ENCODE data around the gene JARID2. TPM values are rescaled to one million over a fixed set of nuclear protein-coding genes. Genes with fewer than 3 reads are reported as not detected.

The JARID2 gene
- total and polyA plus RNA-seq, 2 of the 4 experiments (the other 2 are of a cell fraction), result 9.6 to 12.9 TPM

DNA sequence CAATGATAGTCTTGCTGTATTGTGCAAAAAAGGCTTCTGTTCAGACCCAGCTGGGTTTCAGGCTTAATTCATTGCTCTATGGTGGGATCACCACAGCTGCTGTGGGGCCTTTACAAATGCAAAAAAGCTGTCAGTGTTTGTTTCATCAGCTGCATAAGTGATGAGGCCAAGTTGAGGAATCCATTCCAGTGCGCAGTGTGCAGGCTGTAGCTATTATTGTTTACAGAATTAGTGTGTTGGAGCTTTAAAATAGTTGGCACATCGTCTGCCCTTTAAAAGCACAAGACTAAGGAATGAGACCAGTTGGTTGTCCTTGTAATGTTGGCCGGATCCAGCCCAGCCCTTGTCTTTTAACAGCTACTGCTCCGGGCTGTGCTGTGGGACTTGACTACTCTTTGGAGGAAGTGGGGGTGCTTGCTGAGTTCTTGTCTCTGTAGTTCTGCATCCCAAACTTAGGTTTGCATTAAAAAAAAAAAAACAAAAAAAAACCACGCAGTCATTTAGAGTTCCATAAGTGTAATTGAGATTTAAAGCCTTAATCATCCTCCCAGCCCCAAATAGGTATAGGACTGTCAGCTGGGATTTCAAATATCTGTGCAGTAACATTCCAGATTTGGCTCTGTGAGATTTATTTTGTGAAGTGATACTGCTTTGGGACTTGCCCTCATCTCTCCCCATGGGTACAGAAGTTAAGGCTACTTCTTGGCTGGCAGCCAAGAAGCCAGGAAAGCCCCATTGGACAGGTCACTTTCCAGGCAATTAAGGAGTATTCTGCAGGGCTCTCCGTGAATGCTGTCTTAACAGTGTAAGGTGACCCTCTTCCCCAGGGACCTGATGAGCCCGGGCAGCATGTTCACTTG lies 19.3 kb downstream of the JARID2 start:
- POLR2A ChIA-PET (ENCODE audit: unreplicated experiment), result interaction anchor here (0.6 kb wide), 1 partner anchor 360 kb away, joined by 5 read pairs; no protein-coding TSS in a partner anchor
- TF ChIP-seq, protein P1, sequence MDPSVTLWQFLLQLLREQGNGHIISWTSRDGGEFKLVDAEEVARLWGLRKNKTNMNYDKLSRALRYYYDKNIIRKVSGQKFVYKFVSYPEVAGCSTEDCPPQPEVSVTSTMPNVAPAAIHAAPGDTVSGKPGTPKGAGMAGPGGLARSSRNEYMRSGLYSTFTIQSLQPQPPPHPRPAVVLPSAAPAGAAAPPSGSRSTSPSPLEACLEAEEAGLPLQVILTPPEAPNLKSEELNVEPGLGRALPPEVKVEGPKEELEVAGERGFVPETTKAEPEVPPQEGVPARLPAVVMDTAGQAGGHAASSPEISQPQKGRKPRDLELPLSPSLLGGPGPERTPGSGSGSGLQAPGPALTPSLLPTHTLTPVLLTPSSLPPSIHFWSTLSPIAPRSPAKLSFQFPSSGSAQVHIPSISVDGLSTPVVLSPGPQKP (IDR thresholded peaks at IDR 0.05; ENCODE audit: borderline replicate concordance, low read depth, low read length), result no peak
- TF ChIP-seq FOS (IDR thresholded peaks at IDR 0.05; ENCODE audit: low read depth, low read length), result no peak
- no peak for TF ChIP-seq RAD21 (IDR thresholded peaks at IDR 0.05; ENCODE audit: low read length)
- TF ChIP-seq RFX5 (IDR thresholded peaks at IDR 0.05; ENCODE audit: low read depth, low read length), result no peak
- TF ChIP-seq MAFK (IDR thresholded peaks at IDR 0.05; ENCODE audit: low read depth, low read length), result no peak
- TF ChIP-seq MXI1 (IDR thresholded peaks at IDR 0.05; ENCODE audit: borderline replicate concordance, low read depth, low read length), result no peak
- no peak for TF ChIP-seq CHD1 (IDR thresholded peaks at IDR 0.05; ENCODE audit: low read depth, low read length)
- TF ChIP-seq, protein P2, sequence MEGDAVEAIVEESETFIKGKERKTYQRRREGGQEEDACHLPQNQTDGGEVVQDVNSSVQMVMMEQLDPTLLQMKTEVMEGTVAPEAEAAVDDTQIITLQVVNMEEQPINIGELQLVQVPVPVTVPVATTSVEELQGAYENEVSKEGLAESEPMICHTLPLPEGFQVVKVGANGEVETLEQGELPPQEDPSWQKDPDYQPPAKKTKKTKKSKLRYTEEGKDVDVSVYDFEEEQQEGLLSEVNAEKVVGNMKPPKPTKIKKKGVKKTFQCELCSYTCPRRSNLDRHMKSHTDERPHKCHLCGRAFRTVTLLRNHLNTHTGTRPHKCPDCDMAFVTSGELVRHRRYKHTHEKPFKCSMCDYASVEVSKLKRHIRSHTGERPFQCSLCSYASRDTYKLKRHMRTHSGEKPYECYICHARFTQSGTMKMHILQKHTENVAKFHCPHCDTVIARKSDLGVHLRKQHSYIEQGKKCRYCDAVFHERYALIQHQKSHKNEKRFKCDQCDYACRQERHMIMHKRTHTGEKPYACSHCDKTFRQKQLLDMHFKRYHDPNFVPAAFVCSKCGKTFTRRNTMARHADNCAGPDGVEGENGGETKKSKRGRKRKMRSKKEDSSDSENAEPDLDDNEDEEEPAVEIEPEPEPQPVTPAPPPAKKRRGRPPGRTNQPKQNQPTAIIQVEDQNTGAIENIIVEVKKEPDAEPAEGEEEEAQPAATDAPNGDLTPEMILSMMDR (conservative IDR thresholded peaks at IDR 0.05; ENCODE audit: low read depth, low read length), result no peak
- TF ChIP-seq CEBPB (IDR thresholded peaks at IDR 0.05; ENCODE audit: low read depth, low read length), result no peak
- TF ChIP-seq MAZ (IDR thresholded peaks at IDR 0.05; ENCODE audit: borderline replicate concordance, low read depth, low read length), result no peak
- TF ChIP-seq SMC3 (IDR thresholded peaks at IDR 0.05; ENCODE audit: low read depth, low read length), result no peak
- TF ChIP-seq, protein P3, sequence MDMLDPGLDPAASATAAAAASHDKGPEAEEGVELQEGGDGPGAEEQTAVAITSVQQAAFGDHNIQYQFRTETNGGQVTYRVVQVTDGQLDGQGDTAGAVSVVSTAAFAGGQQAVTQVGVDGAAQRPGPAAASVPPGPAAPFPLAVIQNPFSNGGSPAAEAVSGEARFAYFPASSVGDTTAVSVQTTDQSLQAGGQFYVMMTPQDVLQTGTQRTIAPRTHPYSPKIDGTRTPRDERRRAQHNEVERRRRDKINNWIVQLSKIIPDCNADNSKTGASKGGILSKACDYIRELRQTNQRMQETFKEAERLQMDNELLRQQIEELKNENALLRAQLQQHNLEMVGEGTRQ (IDR thresholded peaks at IDR 0.05; ENCODE audit: low read depth, low read length), result no peak
- no peak for TF ChIP-seq POLR2A (IDR thresholded peaks at IDR 0.05; ENCODE audit: low read depth, low read length)
- TF ChIP-seq NFE2L2 (IDR thresholded peaks at IDR 0.05; ENCODE audit: low read depth, low read length), result no peak

More for the DNA sequence above, 19.3 kb downstream of the JARID2 start:
- no peak overlapping the region for H4K91ac ChIP-seq (ENCODE audit: insufficient read depth, low read depth, low read length)
- no peak overlapping the region for H3K14ac ChIP-seq (replicated peaks; ENCODE audit: low read depth, low read length)
- H2AK5ac ChIP-seq (ENCODE audit: low read depth, low read length), result 0 out of 2 replicates have a peak overlapping the region, but pooled peaks have one; percentile 5
- no peaks in the 10 kb centered on the region for H3K36me3 ChIP-seq (ENCODE audit: control insufficient read depth, insufficient read depth, low read length)
- intact Hi-C loops (cut with micrococcal nuclease) (no loop called here), in situ Hi-C loops (cut with MboI; ENCODE audit: low sequenced_read_pairs) (loop anchor here (25.0 kb wide), 1 partner anchor 347 kb away; no protein-coding TSS in a partner anchor), dilution Hi-C loops (cut with HindIII; ENCODE audit: low sequenced_read_pairs, unreplicated experiment) (no loop called here)
- H3K27me3 ChIP-seq (ENCODE audit: control insufficient read depth, insufficient read depth, low read length), result no peaks in the 10 kb centered on the region
- CTCF ChIA-PET, result no interaction called here
- H4K5ac ChIP-seq (ENCODE audit: low read depth, low read length), result no peak overlapping the region
- H3K79me1 ChIP-seq (ENCODE audit: low read depth in 1 of 2, low read length in 2 of 2), result peaks cover 33 to 90% of the 10 kb centered on the region in 2 experiments
- H3K9ac ChIP-seq (ENCODE audit: low read depth, low read length), result no peak overlapping the region
- no peak overlapping the region for H2BK20ac ChIP-seq (ENCODE audit: low read depth, low read length)
- no peak overlapping the region for H3K56ac ChIP-seq (ENCODE audit: extremely low read depth, insufficient read depth, low read length)
- no peak overlapping the region for H2AFZ ChIP-seq (replicated peaks; ENCODE audit: low read length, poor library complexity)
- ATAC-seq (ENCODE audit: low read depth) (peak; percentile 55), DNase-seq (peak; percentile 79)
- no peak overlapping the region for H3K27ac ChIP-seq (ENCODE audit: insufficient read depth, low read length)
- 38% methylated on average over 1 of the region's 7 CpGs; no CpG with 5 or more reads in 1 of the 2 experiments for WGBS, 2 experiments (ENCODE audit: extremely low coverage in 2 of 2, insufficient read length in 1 of 2)
- H3K4ac ChIP-seq (ENCODE audit: low read depth, low read length), result 0 out of 2 replicates have a peak overlapping the region, but pooled peaks have one; percentile 4
- H3K18ac ChIP-seq (ENCODE audit: low read depth, low read length), result no peak overlapping the region
- peaks cover 20% of the 10 kb centered on the region for H3K9me1 ChIP-seq (ENCODE audit: insufficient read depth, low read length)
- peaks cover 94% of the 10 kb centered on the region for H4K20me1 ChIP-seq (ENCODE audit: insufficient read depth, low read length)
- no peak overlapping the region for H3K4me3 ChIP-seq (ENCODE audit: insufficient read depth, low read depth, low read length)
- H3K9me3 ChIP-seq (ENCODE audit: control insufficient read depth, insufficient read depth, low read length), result no peaks in the 10 kb centered on the region
- H4K8ac ChIP-seq (ENCODE audit: low read depth in 2 of 2, low read length in 2 of 2), result no peak overlapping the region
- H2AK9ac ChIP-seq (replicated peaks; ENCODE audit: low read depth, low read length, poor library complexity), result no peak overlapping the region
- 0 out of 2 replicates have a peak overlapping the region, but pooled peaks have one; percentile 5 for H3K23ac ChIP-seq (ENCODE audit: low read depth, low read length)
- no peak overlapping the region for H2BK15ac ChIP-seq (ENCODE audit: low read depth, low read length)
- no TSS peak for BruUV-seq (replicated peaks)
- H2BK5ac ChIP-seq (ENCODE audit: low read depth, low read length, poor library complexity, severe bottlenecking), result no peak overlapping the region
- H3K4me1 ChIP-seq (ENCODE audit: control insufficient read depth, insufficient read depth, low read length), result peaks cover 32% of the 10 kb centered on the region
- peak overlapping the region; percentile 48; the same call in 1 of the 2 replicates for H3K4me2 ChIP-seq (ENCODE audit: low read depth, low read length)
- H2BK120ac ChIP-seq (ENCODE audit: low read depth, low read length), result no peak overlapping the region
